Neural cell (in vitro differentiated cells): Measurements from ENCODE around the gene SRRM1.

Experiments used
- CTCF ChIP-seq: fragments of 450-650 bp; IDR thresholded peaks from 2 replicates; pipeline ENCODE4 v1.5.1; 2014; ENCODE audit warnings: antibody characterized with exemption, mild to moderate bottlenecking, moderate library complexity; ENCODE audit not compliant: poor library complexity, severe bottlenecking
- EP300 ChIP-seq: fragments of 450-650 bp; conservative IDR thresholded peaks from 2 replicates; pipeline ENCODE4 v1.6.1; 2014; ENCODE audit warnings: antibody characterized with exemption, mild to moderate bottlenecking, moderate library complexity; ENCODE audit not compliant: poor library complexity, severe bottlenecking
- EZH2 ChIP-seq: fragments of 200-600, 300-800 bp; shearing (Covaris generic), sonication (generic); IDR thresholded peaks from 2 replicates; pipeline ENCODE4 v1.6.1; 2014; ENCODE audit warnings: antibody characterized with exemption, low read length, borderline replicate concordance, mild to moderate bottlenecking; ENCODE audit not compliant: insufficient read depth, poor library complexity, severe bottlenecking
- POLR2AphosphoS5 ChIP-seq: IDR thresholded peaks from 2 replicates; pipeline ENCODE4 v1.6.1; 2012
- RAD21 ChIP-seq: fragments of 450-650 bp; conservative IDR thresholded peaks from 2 replicates; pipeline ENCODE4 v1.6.1; 2014; ENCODE audit warnings: antibody characterized with exemption, mild to moderate bottlenecking, moderate library complexity
- SMC3 ChIP-seq: fragments of 450-650 bp; conservative IDR thresholded peaks from 2 replicates; pipeline ENCODE4 v1.6.1; 2014; ENCODE audit warnings: antibody characterized with exemption, mild to moderate bottlenecking, moderate library complexity; ENCODE audit not compliant: poor library complexity
- TAF1 ChIP-seq: IDR thresholded peaks from 2 replicates; pipeline ENCODE4 v1.6.1; 2012; ENCODE audit warnings: low read depth

GRCh38 chr1:24683713-24684162 lies 40.6 kb downstream of the SRRM1 start:
- no peak for TF ChIP-seq CTCF
- TF ChIP-seq TAF1 = no peak
- TF ChIP-seq SMC3 = no peak
- no peak for TF ChIP-seq EZH2
- TF ChIP-seq POLR2AphosphoS5 = no peak
- TF ChIP-seq EP300 = no peak
- TF ChIP-seq RAD21 = no peak
